ENCODE results near the gene ARHGAP19.

DNA sequence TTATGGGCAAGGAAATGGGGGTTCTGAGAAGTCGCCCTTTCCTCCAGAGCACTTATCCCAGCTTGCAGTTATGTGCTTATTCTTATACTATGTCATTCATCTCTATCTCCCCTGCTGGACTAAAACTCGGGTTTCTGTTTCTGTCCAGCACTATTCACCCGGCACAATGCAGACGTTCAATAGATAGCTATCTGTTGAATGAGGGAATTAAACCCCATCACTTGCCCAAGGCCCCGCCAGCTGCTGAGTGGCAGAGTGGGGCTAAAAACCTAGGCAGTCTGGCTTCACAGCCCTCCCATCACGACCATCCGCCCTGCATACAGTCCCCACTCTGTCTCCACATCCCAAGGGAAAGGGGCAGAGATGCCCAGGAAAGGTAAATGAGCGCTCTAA lies 112.1 kb downstream of the ARHGAP19 start:
- TF ChIP-seq KHSRP (IDR thresholded peaks at IDR 0.05) (no peak), SIX5 (IDR thresholded peaks at IDR 0.05; ENCODE audit: borderline replicate concordance in 1 of 2, insufficient read depth in 1 of 2, low read depth in 1 of 2, low read length in 2 of 2) (no peak), ELF4 (CRISPR knock-in tag; IDR thresholded peaks at IDR 0.05) (no peak), POLR2A (conservative IDR thresholded peaks at IDR 0.05) (no peak), ZNF24 (IDR thresholded peaks at IDR 0.05) (no peak)
- TF ChIP-seq, protein P1, sequence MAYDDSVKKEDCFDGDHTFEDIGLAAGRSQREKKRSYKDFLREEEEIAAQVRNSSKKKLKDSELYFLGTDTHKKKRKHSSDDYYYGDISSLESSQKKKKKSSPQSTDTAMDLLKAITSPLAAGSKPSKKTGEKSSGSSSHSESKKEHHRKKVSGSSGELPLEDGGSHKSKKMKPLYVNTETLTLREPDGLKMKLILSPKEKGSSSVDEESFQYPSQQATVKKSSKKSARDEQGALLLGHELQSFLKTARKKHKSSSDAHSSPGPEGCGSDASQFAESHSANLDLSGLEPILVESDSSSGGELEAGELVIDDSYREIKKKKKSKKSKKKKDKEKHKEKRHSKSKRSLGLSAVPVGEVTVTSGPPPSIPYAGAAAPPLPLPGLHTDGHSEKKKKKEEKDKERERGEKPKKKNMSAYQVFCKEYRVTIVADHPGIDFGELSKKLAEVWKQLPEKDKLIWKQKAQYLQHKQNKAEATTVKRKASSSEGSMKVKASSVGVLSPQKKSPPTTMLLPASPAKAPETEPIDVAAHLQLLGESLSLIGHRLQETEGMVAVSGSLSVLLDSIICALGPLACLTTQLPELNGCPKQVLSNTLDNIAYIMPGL (CRISPR knock-in tag; IDR thresholded peaks at IDR 0.05), result no peak
- TF ChIP-seq, protein P2, sequence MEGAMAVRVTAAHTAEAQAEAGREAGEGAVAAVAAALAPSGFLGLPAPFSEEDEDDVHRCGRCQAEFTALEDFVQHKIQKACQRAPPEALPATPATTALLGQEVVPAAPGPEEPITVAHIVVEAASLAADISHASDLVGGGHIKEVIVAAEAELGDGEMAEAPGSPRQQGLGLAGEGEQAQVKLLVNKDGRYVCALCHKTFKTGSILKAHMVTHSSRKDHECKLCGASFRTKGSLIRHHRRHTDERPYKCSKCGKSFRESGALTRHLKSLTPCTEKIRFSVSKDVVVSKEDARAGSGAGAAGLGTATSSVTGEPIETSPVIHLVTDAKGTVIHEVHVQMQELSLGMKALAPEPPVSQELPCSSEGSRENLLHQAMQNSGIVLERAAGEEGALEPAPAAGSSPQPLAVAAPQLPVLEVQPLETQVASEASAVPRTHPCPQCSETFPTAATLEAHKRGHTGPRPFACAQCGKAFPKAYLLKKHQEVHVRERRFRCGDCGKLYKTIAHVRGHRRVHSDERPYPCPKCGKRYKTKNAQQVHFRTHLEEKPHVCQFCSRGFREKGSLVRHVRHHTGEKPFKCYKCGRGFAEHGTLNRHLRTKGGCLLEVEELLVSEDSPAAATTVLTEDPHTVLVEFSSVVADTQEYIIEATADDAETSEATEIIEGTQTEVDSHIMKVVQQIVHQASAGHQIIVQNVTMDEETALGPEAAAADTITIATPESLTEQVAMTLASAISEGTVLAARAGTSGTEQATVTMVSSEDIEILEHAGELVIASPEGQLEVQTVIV (CRISPR knock-in tag; IDR thresholded peaks at IDR 0.05; ENCODE audit: borderline replicate concordance), result no peak
- TF ChIP-seq, protein P3, sequence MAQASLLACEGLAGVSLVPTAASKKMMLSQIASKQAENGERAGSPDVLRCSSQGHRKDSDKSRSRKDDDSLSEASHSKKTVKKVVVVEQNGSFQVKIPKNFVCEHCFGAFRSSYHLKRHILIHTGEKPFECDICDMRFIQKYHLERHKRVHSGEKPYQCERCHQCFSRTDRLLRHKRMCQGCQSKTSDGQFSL (CRISPR knock-in tag; IDR thresholded peaks at IDR 0.05), result no peak
- TF ChIP-seq, protein P3 (tag; IDR thresholded peaks at IDR 0.05), result no peak

Measured in K562 (cell line).